Osteoblast (primary cell): ENCODE results near the gene PLEKHG5. TPM values are rescaled to one million over a fixed set of nuclear protein-coding genes. Genes with fewer than 3 reads are reported as not detected.

Experiments
- DNase-seq: peaks from one replicate; pipeline ENCODE4 v3.0.0; 2011; ENCODE audit warnings: low spot score, mixed read lengths; ENCODE audit not compliant: insufficient read length; ENCODE audit errors: missing footprints
- H2AFZ ChIP-seq: 2 replicates; pipeline ENCODE4 v1.6.0; 2011; ENCODE audit warnings: mild to moderate bottlenecking, low read length
- H3K27ac ChIP-seq: 2 replicates; pipeline ENCODE4 v1.5.1; 2011; ENCODE audit warnings: mild to moderate bottlenecking, low read depth, low read length, moderate library complexity
- H3K27me3 ChIP-seq: 2 replicates; pipeline ENCODE4 v1.6.0; 2012; ENCODE audit warnings: mild to moderate bottlenecking, control low read depth, inconsistent platforms, low read length, moderate library complexity; ENCODE audit not compliant: insufficient read depth
- H3K36me3 ChIP-seq: 2 replicates; pipeline ENCODE4 v1.5.1; 2011; ENCODE audit warnings: mild to moderate bottlenecking, low read length, control low read depth, moderate library complexity; ENCODE audit not compliant: insufficient read depth
- H3K4me1 ChIP-seq: 2 replicates; pipeline ENCODE4 v1.5.1; 2011; ENCODE audit warnings: mild to moderate bottlenecking, low read length, control low read depth, moderate library complexity; ENCODE audit not compliant: insufficient read depth
- H3K4me2 ChIP-seq: 2 replicates; pipeline ENCODE4 v1.6.0; 2011; ENCODE audit warnings: mild to moderate bottlenecking, low read length; ENCODE audit not compliant: insufficient read depth
- H3K4me3 ChIP-seq: fragments of 200-600 bp; sonication (generic); 3 replicates; pipeline ENCODE4 v1.5.1; 2012; ENCODE audit warnings: mild to moderate bottlenecking, low read length, inconsistent platforms; ENCODE audit not compliant: insufficient read depth
- H3K79me2 ChIP-seq: 2 replicates; pipeline ENCODE4 v1.6.0; 2012; ENCODE audit warnings: mild to moderate bottlenecking, low read length, control low read depth, inconsistent platforms; ENCODE audit not compliant: insufficient read depth
- H3K9me3 ChIP-seq: 2 replicates; pipeline ENCODE4 v1.5.1; 2011; ENCODE audit warnings: low read depth, low read length, control low read depth
- H4K20me1 ChIP-seq: 2 replicates; pipeline ENCODE4 v1.6.0; 2012; ENCODE audit warnings: mild to moderate bottlenecking, low read length, control low read depth; ENCODE audit not compliant: insufficient read depth
- total RNA-seq: library from RNA; depleted of rRNA; stranded (reverse); fragments of >200 nt; gene quantifications from 2 replicates; pipeline ENCODE4 v1.2.3, GENCODE V29; 2012
- TF ChIP-seq, protein P1 (sequence below): IDR thresholded peaks from 2 replicates; pipeline ENCODE4 v1.5.1; 2011; ENCODE audit warnings: mild to moderate bottlenecking, low read depth, low read length, moderate library complexity; ENCODE audit errors: extremely low read depth

The PLEKHG5 gene
- total RNA-seq, 1 donor = 11.2 TPM

DNA sequence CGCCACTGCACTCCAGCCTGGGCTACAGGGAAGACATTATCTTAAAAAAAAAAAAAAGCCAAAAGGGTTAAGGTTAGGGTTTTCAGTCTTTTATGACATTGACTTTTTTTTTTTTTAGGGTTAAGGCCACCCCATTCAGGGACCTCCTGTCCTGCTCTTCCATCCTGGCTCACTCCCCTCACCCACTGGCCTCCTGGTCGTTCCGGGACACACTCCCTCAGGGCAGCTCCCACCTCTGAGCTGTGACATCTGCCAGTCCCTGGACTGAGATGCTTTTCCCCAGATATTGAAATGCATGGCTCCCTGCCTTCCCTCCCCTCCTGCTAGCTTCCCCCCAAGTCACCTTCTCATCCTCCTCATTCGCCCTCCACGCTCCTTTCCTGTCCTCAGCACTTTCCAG, 9.6 kb downstream of the PLEKHG5 start:
- H3K4me1 ChIP-seq = peaks cover 4% of the 10 kb centered on the region
- H3K27ac ChIP-seq = no peak overlapping the region
- no peaks in the 10 kb centered on the region for H3K9me3 ChIP-seq
- H3K27me3 ChIP-seq = peaks cover 3% of the 10 kb centered on the region
- DNase-seq = no peak
- TF ChIP-seq, protein P1, sequence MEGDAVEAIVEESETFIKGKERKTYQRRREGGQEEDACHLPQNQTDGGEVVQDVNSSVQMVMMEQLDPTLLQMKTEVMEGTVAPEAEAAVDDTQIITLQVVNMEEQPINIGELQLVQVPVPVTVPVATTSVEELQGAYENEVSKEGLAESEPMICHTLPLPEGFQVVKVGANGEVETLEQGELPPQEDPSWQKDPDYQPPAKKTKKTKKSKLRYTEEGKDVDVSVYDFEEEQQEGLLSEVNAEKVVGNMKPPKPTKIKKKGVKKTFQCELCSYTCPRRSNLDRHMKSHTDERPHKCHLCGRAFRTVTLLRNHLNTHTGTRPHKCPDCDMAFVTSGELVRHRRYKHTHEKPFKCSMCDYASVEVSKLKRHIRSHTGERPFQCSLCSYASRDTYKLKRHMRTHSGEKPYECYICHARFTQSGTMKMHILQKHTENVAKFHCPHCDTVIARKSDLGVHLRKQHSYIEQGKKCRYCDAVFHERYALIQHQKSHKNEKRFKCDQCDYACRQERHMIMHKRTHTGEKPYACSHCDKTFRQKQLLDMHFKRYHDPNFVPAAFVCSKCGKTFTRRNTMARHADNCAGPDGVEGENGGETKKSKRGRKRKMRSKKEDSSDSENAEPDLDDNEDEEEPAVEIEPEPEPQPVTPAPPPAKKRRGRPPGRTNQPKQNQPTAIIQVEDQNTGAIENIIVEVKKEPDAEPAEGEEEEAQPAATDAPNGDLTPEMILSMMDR = no peak
- H3K79me2 ChIP-seq = no peaks in the 10 kb centered on the region
- no peaks in the 10 kb centered on the region for H3K36me3 ChIP-seq
- no peak overlapping the region for H3K4me3 ChIP-seq
- no peak overlapping the region for H2AFZ ChIP-seq
- H4K20me1 ChIP-seq = peaks cover 16% of the 10 kb centered on the region
- no peak overlapping the region for H3K4me2 ChIP-seq

DNA sequence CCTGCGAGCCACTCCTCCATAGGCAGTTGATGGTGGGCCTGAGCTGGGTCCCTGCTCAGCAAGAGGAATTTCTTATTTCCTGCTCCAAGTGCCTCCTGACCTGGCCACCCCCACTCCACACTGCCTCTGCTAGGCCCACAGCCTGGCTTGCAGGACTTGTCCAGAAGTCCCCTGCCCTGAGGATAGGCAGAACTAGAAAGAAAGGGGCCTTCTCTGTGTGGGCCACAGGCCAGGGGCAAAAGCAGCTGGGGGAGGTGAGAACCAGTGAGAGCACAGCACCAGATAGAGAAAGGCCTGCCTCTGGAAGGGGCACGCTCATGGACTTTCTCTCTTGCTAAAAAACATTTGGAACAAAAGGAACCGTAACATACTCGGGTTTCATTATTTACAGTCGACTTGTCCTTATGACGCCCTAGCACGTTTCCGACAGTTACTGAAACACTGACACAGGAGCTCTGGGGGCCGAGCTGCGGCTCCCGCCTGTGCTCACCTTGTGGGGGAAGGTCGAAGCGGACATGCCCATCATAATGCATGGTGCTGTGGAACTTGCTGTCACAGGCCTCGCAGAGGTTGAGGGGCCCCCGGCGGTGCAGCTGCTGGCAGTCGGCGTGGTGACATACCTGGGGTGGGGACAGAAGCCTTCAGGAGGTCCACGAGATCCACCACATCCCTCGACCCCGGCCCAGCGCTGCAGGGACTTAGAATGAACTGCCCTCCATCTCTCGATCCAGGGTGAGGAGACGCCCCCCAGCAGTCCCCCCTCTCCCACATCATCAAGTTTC, 14.2 kb downstream of the PLEKHG5 start:
- Histone ChIP-seq H3K27ac (no peak overlapping the region), H3K9me3 (no peaks in the 10 kb centered on the region), H3K4me2 (no peak overlapping the region), H2AFZ (no peak overlapping the region), H4K20me1 (peaks cover 8% of the 10 kb centered on the region), H3K27me3 (no peaks in the 10 kb centered on the region), H3K36me3 (no peaks in the 10 kb centered on the region), H3K79me2 (no peaks in the 10 kb centered on the region), H3K4me1 (no peaks in the 10 kb centered on the region), H3K4me3 (no peak overlapping the region)
- no peak for DNase-seq
- TF ChIP-seq, protein P1 = no peak

DNA sequence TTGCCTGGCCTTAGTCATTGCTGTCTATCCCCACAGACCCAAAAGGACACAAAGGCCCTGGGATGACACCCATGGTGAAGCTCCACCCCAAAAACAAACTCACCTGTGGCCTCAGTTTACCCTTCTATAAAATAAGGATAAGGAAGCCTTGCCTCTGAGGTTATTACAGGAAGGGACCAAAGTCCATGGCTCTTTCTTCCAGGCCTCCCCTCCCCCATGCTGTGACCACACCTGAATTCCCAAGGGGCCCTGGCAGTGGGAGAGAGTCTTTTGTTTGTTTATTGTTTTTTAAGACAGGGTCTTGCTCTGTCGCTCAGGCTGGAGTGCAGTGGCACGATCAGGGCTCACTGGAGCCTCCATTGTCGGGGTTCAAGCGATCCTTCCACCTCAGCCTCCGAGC, 15.0 kb downstream of the PLEKHG5 start:
- TF ChIP-seq, protein P1 = no peak
- no peak overlapping the region for H3K27ac ChIP-seq
- H3K4me1 ChIP-seq = no peaks in the 10 kb centered on the region
- H3K36me3 ChIP-seq = no peaks in the 10 kb centered on the region
- no peak overlapping the region for H2AFZ ChIP-seq
- peaks cover 3% of the 10 kb centered on the region for H4K20me1 ChIP-seq
- no peaks in the 10 kb centered on the region for H3K27me3 ChIP-seq
- DNase-seq = no peak
- no peaks in the 10 kb centered on the region for H3K9me3 ChIP-seq
- H3K4me3 ChIP-seq = no peak overlapping the region
- no peaks in the 10 kb centered on the region for H3K79me2 ChIP-seq
- H3K4me2 ChIP-seq = no peak overlapping the region

DNA sequence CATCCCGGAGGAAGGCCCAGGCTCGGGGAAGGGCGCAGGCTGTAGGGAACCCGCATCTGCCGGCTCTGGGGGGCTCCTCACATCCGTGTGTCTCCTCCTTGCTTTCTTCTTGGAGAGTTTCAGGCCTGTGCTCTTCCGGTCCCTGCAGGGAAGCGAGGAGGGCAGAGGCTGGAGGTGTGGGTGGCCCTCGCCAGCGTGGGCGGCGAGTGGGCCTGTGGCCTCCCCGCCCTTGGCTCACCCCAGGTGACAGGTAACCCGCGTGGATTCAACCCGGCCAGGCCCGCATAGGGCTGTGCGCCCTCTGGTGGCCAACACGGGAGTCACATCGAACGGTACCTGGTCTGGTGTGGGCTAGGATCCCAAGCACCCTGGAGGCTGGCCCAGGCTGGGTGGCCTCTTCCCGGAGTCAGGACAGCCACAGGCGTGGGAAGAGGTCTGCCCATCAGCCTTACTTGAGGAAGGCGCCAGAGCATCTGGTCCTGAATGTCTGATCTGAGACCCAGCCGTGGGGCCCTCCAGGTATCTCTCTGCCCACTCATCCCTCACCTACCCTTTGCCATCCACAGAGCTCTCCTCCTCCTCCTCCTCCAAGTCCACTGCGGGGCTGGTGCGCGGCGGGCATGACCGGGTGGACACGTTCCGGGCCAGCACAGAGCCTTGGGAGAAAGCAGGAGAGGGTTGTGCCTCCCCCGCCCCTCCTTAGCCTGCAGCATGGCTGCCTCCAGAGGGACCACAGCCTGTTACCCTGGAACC, 15.9 kb downstream of the PLEKHG5 start:
- Histone ChIP-seq H3K27ac (no peak overlapping the region), H3K79me2 (no peaks in the 10 kb centered on the region), H3K9me3 (no peaks in the 10 kb centered on the region), H2AFZ (no peak overlapping the region), H3K4me2 (no peak overlapping the region), H3K27me3 (no peaks in the 10 kb centered on the region), H3K4me1 (no peaks in the 10 kb centered on the region), H3K4me3 (no peak overlapping the region), H3K36me3 (peaks cover 5% of the 10 kb centered on the region), H4K20me1 (peaks cover 3% of the 10 kb centered on the region)
- peak; percentile 99 for DNase-seq
- TF ChIP-seq, protein P1 = peak; percentile 82
